GM12878 (cell line): ENCODE results near the gene RGS6. TPM values are rescaled to one million over a fixed set of nuclear protein-coding genes. Genes with fewer than 3 reads are reported as not detected.

Experiments
- ATAC-seq: fragments of 200-7000 bp; cut with Tn5 transposase; 3 replicates; pipeline ENCODE4 v1.9.1; 2020; ENCODE audit warnings: mild to moderate bottlenecking, moderate library complexity
- BruUV-seq: library from RNA; stranded (reverse); fragments of 400-500 nt; replicated peaks from 2 replicates; lab custom pipeline; 2021; lab: Mats Ljungman, UMichigan
- CTCF ChIA-PET: fragments of 300-600 bp; sonication (Branson Sonifier 250); formaldehyde crosslinking; extraction: SDS; loops from one replicate; lab custom pipeline; 2021; ENCODE audit warnings: inconsistent platforms; lab: Yijun Ruan, JAX
- POLR2A ChIA-PET: fragments of 350-600 bp; formaldehyde crosslinking; extraction: SDS; loops from one replicate; lab custom pipeline; 2021; ENCODE audit warnings: inconsistent platforms; lab: Charles Lee
- RAD21 ChIA-PET: fragments of 300-600 bp; sonication (Branson Sonifier 250); formaldehyde crosslinking; loops from one replicate; lab custom pipeline; 2023; ENCODE audit warnings: antibody characterized with exemption; ENCODE audit not compliant: unreplicated experiment; lab: Charles Lee
- SMC1A ChIA-PET: fragments of 300-600 bp; sonication (Branson Sonifier 250); formaldehyde crosslinking; loops from one replicate; lab custom pipeline; 2023; ENCODE audit not compliant: unreplicated experiment, uncharacterized antibody; lab: Charles Lee
- DNase-seq: peaks from one replicate; pipeline ENCODE4 v3.0.0-alpha.2; 2011; ENCODE audit warnings: low read depth, low spot score
- FAIRE-seq: peaks from 3 replicates; lab custom pipeline; 2011; peaks lifted over from hg19 to GRCh38; lab: Jason Lieb, UNC
- H2AFZ ChIP-seq: 2 replicates; pipeline ENCODE4 v1.6.0; 2011; ENCODE audit warnings: low read depth, low read length, control low read depth; ENCODE audit not compliant: control insufficient read depth
- H3K27ac ChIP-seq: 2 replicates; pipeline ENCODE4 v1.5.1; 2011; ENCODE audit warnings: control low read depth; ENCODE audit not compliant: control insufficient read depth, insufficient read depth
- H3K27me3 ChIP-seq, 2 experiments: replicated peaks in 1 of 2; 2 replicates each; pipeline versions ENCODE4 v1.6.0 to v1.6.1; 2011; ENCODE audit warnings: low read length in 1 of 2; ENCODE audit not compliant: control insufficient read depth in 2 of 2, insufficient read depth in 2 of 2
- H3K36me3 ChIP-seq, 2 experiments: 2 replicates each; pipeline ENCODE4 v1.5.1; 2011; ENCODE audit warnings: low read length in 1 of 2; ENCODE audit not compliant: control insufficient read depth in 2 of 2, insufficient read depth in 2 of 2
- H3K4me1 ChIP-seq: 2 replicates; pipeline ENCODE4 v1.6.1; 2011; ENCODE audit warnings: mild to moderate bottlenecking, low read length, moderate library complexity, mixed read lengths; ENCODE audit not compliant: control insufficient read depth, insufficient read depth
- H3K4me2 ChIP-seq: 2 replicates; pipeline ENCODE4 v1.6.0; 2011; ENCODE audit warnings: control low read depth; ENCODE audit not compliant: control insufficient read depth, insufficient read depth
- H3K4me3 ChIP-seq: fragments of 200-600 bp; sonication (generic); 2 replicates; pipeline ENCODE4 v1.5.1; 2016
- H3K79me2 ChIP-seq: 2 replicates; pipeline ENCODE4 v1.6.0; 2011; ENCODE audit warnings: low read length; ENCODE audit not compliant: control insufficient read depth, insufficient read depth
- H3K9ac ChIP-seq: 2 replicates; pipeline ENCODE4 v1.8.0; 2011; ENCODE audit warnings: low read length, control low read depth, mixed read lengths; ENCODE audit not compliant: control insufficient read depth, insufficient read depth
- H3K9me3 ChIP-seq: replicated peaks from 3 replicates; pipeline ENCODE4 v1.5.1; 2011; ENCODE audit warnings: mild to moderate bottlenecking, low read length; ENCODE audit not compliant: control insufficient read depth, insufficient read depth
- H4K20me1 ChIP-seq: 2 replicates; pipeline ENCODE4 v1.6.0; 2011; ENCODE audit not compliant: control insufficient read depth, insufficient read depth
- CBX5 ChIP-seq: sonication (generic); IDR thresholded peaks from 2 replicates; pipeline ENCODE4 v1.6.1; 2016; ENCODE audit warnings: low read depth, moderate library complexity, mild to moderate bottlenecking, inconsistent platforms
- CEBPB ChIP-seq, 2 experiments: fragments of 150-350 bp in 1 of 2; IDR thresholded peaks; 2 replicates each; pipeline ENCODE4 v1.6.1; 2012 to 2014; ENCODE audit warnings: low read depth in 2 of 2, low read length in 2 of 2, borderline replicate concordance in 1 of 2, inconsistent platforms in 1 of 2
- CREB1 ChIP-seq: IDR thresholded peaks from 2 replicates; pipeline ENCODE4 v1.6.1; 2012; ENCODE audit warnings: low read depth, mild to moderate bottlenecking, inconsistent platforms
- CREM ChIP-seq: IDR thresholded peaks from 2 replicates; pipeline ENCODE4 v1.6.1; 2014; ENCODE audit warnings: antibody characterized with exemption, low read depth
- ETV6 ChIP-seq, 2 experiments: fragments of 450-650 bp in 1 of 2; IDR thresholded peaks in 1 of 2; conservative IDR thresholded peaks in 1 of 2; 2 replicates each; pipeline ENCODE4 v1.6.1; 2014; ENCODE audit warnings: antibody characterized with exemption in 1 of 2, borderline replicate concordance in 1 of 2, low read depth in 1 of 2, mild to moderate bottlenecking in 1 of 2, moderate library complexity in 1 of 2
- FOXM1 ChIP-seq: IDR thresholded peaks from 2 replicates; pipeline ENCODE4 v1.6.1; 2012; ENCODE audit warnings: low read depth, mild to moderate bottlenecking, inconsistent platforms, low read length, moderate library complexity
- IKZF1 ChIP-seq: fragments of 450-650 bp; conservative IDR thresholded peaks from 2 replicates; pipeline ENCODE4 v1.6.1; 2017; ENCODE audit warnings: antibody characterized with exemption, mild to moderate bottlenecking
- IKZF2 ChIP-seq, 2 experiments: fragments of 450-650 bp; IDR thresholded peaks; 2 replicates each; pipeline ENCODE4 v1.6.1; 2017; ENCODE audit warnings: mild to moderate bottlenecking in 2 of 2, moderate library complexity in 2 of 2
- JUNB ChIP-seq: IDR thresholded peaks from 2 replicates; pipeline ENCODE4 v1.6.1; 2016; ENCODE audit warnings: antibody characterized with exemption, mild to moderate bottlenecking
- MEF2A ChIP-seq: IDR thresholded peaks from 2 replicates; pipeline ENCODE4 v1.6.1; 2011; ENCODE audit warnings: low read depth, mild to moderate bottlenecking, low read length, moderate library complexity; ENCODE audit not compliant: insufficient read depth
- MEF2B ChIP-seq: fragments of 450-650 bp; IDR thresholded peaks from 2 replicates; pipeline ENCODE4 v1.6.1; 2018; ENCODE audit warnings: mild to moderate bottlenecking, moderate library complexity; ENCODE audit not compliant: partially characterized antibody, poor library complexity, severe bottlenecking
- MTA3 ChIP-seq: IDR thresholded peaks from 2 replicates; pipeline ENCODE4 v1.6.1; 2012; ENCODE audit warnings: low read length, inconsistent platforms, borderline replicate concordance
- NFIC ChIP-seq: IDR thresholded peaks from 2 replicates; pipeline ENCODE4 v1.6.1; 2012; ENCODE audit warnings: low read depth, mild to moderate bottlenecking, inconsistent platforms, low read length, moderate library complexity
- PML ChIP-seq: IDR thresholded peaks from 2 replicates; pipeline ENCODE4 v1.6.1; 2012; ENCODE audit warnings: low read length, inconsistent platforms
- RAD21 ChIP-seq: IDR thresholded peaks from 2 replicates; pipeline ENCODE4 v1.6.1; 2011; ENCODE audit warnings: mild to moderate bottlenecking, low read depth, low read length, moderate library complexity; ENCODE audit not compliant: insufficient read depth
- RUNX3 ChIP-seq: IDR thresholded peaks from 2 replicates; pipeline ENCODE4 v1.6.1; 2012; ENCODE audit warnings: low read length, inconsistent platforms
- SMAD1 ChIP-seq: fragments of 450-650 bp; IDR thresholded peaks from 2 replicates; pipeline ENCODE4 v1.6.1; 2018; ENCODE audit warnings: mild to moderate bottlenecking, low read depth; ENCODE audit not compliant: partially characterized antibody
- SPI1 ChIP-seq: IDR thresholded peaks from 2 replicates; pipeline ENCODE4 v1.6.1; 2011; ENCODE audit warnings: low read depth, mild to moderate bottlenecking, low read length, moderate library complexity, borderline replicate concordance; ENCODE audit not compliant: insufficient read depth
- TCF12 ChIP-seq: IDR thresholded peaks from 2 replicates; pipeline ENCODE4 v1.6.1; 2011; ENCODE audit warnings: low read depth, mild to moderate bottlenecking, low read length
- TCF7 ChIP-seq: IDR thresholded peaks from 2 replicates; pipeline ENCODE4 v1.6.1; 2014; ENCODE audit warnings: antibody characterized with exemption, borderline replicate concordance
- USF2 ChIP-seq: IDR thresholded peaks from 2 replicates; pipeline ENCODE4 v1.6.1; 2011; ENCODE audit warnings: low read depth, low read length, improper control_type of control experiment, borderline replicate concordance
- ZBED1 ChIP-seq: IDR thresholded peaks from 2 replicates; pipeline ENCODE4 v1.6.1; 2016; ENCODE audit warnings: borderline replicate concordance
- ZNF384 ChIP-seq: IDR thresholded peaks from 2 replicates; pipeline ENCODE4 v1.6.1; 2012; ENCODE audit warnings: low read depth, mild to moderate bottlenecking, low read length, improper control_type of control experiment, borderline replicate concordance
- WGBS: methylation state at CpG from one replicate; pipeline ENCODE4 v1.1.6; 2016; ENCODE audit warnings: low lambda C conversion rate; ENCODE audit not compliant: insufficient replicate concordance, insufficient coverage; ENCODE audit errors: missing lambda C conversion rate; 5-methylcytosine and 5-hydroxymethylcytosine counted together
- in situ Hi-C: fragments of 300-500 bp; cut with MboI; formaldehyde crosslinking; loops from 9 replicates; pipeline ENCODE4 v1.14.3; 2018; ENCODE audit warnings: mixed read lengths
- intact Hi-C: fragments of 100-400 bp; cut with micrococcal nuclease; formaldehyde crosslinking; loops from one replicate; pipeline ENCODE4 v1.14.2; 2022; ENCODE audit not compliant: unreplicated experiment
- polyA plus RNA-seq, 11 experiments: library from polyadenylated mRNA; depleted of rRNA in 4 of 11; unstranded in 6 of 11; stranded (reverse) in 5 of 11; fragments of >200 nt; fragmentation: Nextera tagmentation in 4 of 11; fragmentation: Illumina TruSeq in 1 of 11; extraction: Ambion mirVana in 4 of 11; extraction: Trizol in 1 of 11; gene quantifications; 1 replicate in 1 of 11; 2 replicates in 10 of 11; pipeline versions ENCODE4 v1.2.1 to v1.2.3, GENCODE V29; 2011 to 2016; ENCODE audit warnings: inconsistent platforms in 2 of 11, missing spikeins in 2 of 11, low read depth in 1 of 11
- total RNA-seq, 4 experiments: library from RNA; depleted of rRNA in 3 of 4; stranded (reverse); fragments of >200 nt in 3 of 4; fragmentation: Illumina TruSeq in 1 of 4; extraction: Trizol in 1 of 4; gene quantifications; 2 replicates each; pipeline versions ENCODE4 v1.2.1 to v1.2.3, GENCODE V29; 2013 to 2021
- TF ChIP-seq, protein P1 (sequence below): IDR thresholded peaks from 2 replicates; pipeline ENCODE4 v1.6.1; 2012; ENCODE audit warnings: low read length, inconsistent platforms

RGS6 gene
- total and polyA plus RNA-seq, 10 of the 15 experiments (the other 5 are each of a cell fraction or from before 2014, with no cell fraction given) = 3.9 to 18.1 (median 12.4) TPM

DNA sequence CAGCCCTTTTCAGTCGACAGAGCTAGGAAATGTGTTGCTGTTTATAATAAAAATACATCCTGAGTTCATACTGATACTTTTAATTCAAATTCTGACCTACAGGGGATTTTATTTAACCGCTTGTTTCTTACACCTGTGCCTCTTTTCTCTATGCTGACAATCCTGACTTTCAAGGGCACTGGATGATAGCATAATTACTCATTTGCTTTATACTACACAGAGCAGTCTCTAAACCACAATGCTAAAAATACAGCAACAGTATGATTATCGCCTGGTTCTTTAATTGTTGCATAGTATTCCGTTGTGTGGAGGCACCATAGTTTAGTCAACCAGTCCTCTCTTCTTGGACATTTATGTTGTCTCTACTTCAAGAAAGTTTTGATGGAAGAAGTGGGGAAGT is 588.8 kb downstream of the RGS6 start:
- no peaks in the 10 kb centered on the region for H3K36me3 ChIP-seq
- H3K9me3 ChIP-seq = peaks cover 3% of the 10 kb centered on the region; the same call in 1 of the 3 replicates
- under 1% methylated on average over 4 of the region's 4 CpGs for WGBS
- CTCF ChIA-PET = interaction anchor here (0.5 to 12.6 kb wide), 6 partner anchors 71 to 428 kb away, joined by 3 to 520 read pairs (median 3); no protein-coding TSS in a partner anchor
- H3K27ac ChIP-seq = peak overlapping the region; percentile 86
- RAD21 ChIA-PET = interaction anchor here (1.1 to 10.4 kb wide), 4 partner anchors 44 to 383 kb away, joined by 3 to 216 read pairs (median 22); partner anchors contain the start of gene DPF3
- H3K9ac ChIP-seq = no peak overlapping the region
- SMC1A ChIA-PET = interaction anchor here (0.8 to 2.6 kb wide), 8 partner anchors 13 to 383 kb away, joined by 3 to 12 read pairs (median 4); no protein-coding TSS in a partner anchor
- FAIRE-seq (no peak), DNase-seq (peak; percentile 37), ATAC-seq (peak; percentile 58)
- H3K4me3 ChIP-seq = no peak overlapping the region
- intact Hi-C loops = no loop called here
- no peaks in the 10 kb centered on the region for H3K79me2 ChIP-seq
- POLR2A ChIA-PET = no interaction called here
- H3K27me3 ChIP-seq = no peaks in the 10 kb centered on the region
- peak overlapping the region; percentile 71 for H3K4me2 ChIP-seq
- no peaks in the 10 kb centered on the region for H4K20me1 ChIP-seq
- H3K4me1 ChIP-seq = peaks cover 47% of the 10 kb centered on the region
- H2AFZ ChIP-seq = no peak overlapping the region
- BruUV-seq = no TSS peak
- in situ Hi-C loops = no loop called here
- peak in 1 of 2 experiments; percentile 77; a peak in 1 of 4 replicates for TF ChIP-seq CEBPB (IDR thresholded peaks at IDR 0.05; ENCODE audit: borderline replicate concordance in 1 of 2, low read depth in 2 of 2, low read length in 2 of 2)
- peak; percentile 61; the same call in 1 of the 2 replicates for TF ChIP-seq CREM
- TF ChIP-seq SMAD1 = no peak
- TF ChIP-seq MEF2B = peak; percentile 20
- TF ChIP-seq ETV6 (conservative IDR thresholded peaks at IDR 0.05 in 1 of 2, IDR thresholded peaks at IDR 0.05 in 1 of 2; ENCODE audit: borderline replicate concordance in 1 of 2, low read depth in 1 of 2) = peak in 1 of 2 experiments; percentile 79; a peak in 2 of 4 replicates
- peak; percentile 49; the same call in 1 of the 2 replicates for TF ChIP-seq TCF7
- TF ChIP-seq, protein P1, sequence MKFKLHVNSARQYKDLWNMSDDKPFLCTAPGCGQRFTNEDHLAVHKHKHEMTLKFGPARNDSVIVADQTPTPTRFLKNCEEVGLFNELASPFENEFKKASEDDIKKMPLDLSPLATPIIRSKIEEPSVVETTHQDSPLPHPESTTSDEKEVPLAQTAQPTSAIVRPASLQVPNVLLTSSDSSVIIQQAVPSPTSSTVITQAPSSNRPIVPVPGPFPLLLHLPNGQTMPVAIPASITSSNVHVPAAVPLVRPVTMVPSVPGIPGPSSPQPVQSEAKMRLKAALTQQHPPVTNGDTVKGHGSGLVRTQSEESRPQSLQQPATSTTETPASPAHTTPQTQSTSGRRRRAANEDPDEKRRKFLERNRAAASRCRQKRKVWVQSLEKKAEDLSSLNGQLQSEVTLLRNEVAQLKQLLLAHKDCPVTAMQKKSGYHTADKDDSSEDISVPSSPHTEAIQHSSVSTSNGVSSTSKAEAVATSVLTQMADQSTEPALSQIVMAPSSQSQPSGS = peak; percentile 68
- TF ChIP-seq CBX5 = no peak
- peak; percentile 92 for TF ChIP-seq MEF2A
- peak; percentile 65; the same call in 1 of the 2 replicates for TF ChIP-seq TCF12
- no peak for TF ChIP-seq SPI1
- no peak for TF ChIP-seq ZNF384
- peak; percentile 85 for TF ChIP-seq JUNB
- TF ChIP-seq RUNX3 = peak; percentile 98
- TF ChIP-seq FOXM1 = peak; percentile 93
- no peak for TF ChIP-seq USF2
- TF ChIP-seq IKZF2 (IDR thresholded peaks at IDR 0.05) = peak; percentile 25 to 42; a peak in 2 of 4 replicates
- 0 out of 2 replicates have a peak, but pooled peaks have one; percentile 55 for TF ChIP-seq MTA3
- peak; percentile 95 for TF ChIP-seq NFIC
- peak; percentile 29; the same call in 1 of the 2 replicates for TF ChIP-seq IKZF1
- TF ChIP-seq RAD21 = no peak
- peak; percentile 22; the same call in 1 of the 2 replicates for TF ChIP-seq PML
- peak; percentile 49 for TF ChIP-seq CREB1
- TF ChIP-seq ZBED1 = peak; percentile 70; the same call in 1 of the 2 replicates
